Measurements from ENCODE around the gene FGF22. TPM values are rescaled to one million over a fixed set of nuclear protein-coding genes. Genes with fewer than 3 reads are reported as not detected.
"Not testable (repeated sequence)": the region's sequence is repeated elsewhere in the genome, so short reads cannot be mapped to it uniquely, and the experiment has no call there.

FGF22 gene
- total RNA-seq, 1 donor from 2014 or later = 0.24 TPM

DNA sequence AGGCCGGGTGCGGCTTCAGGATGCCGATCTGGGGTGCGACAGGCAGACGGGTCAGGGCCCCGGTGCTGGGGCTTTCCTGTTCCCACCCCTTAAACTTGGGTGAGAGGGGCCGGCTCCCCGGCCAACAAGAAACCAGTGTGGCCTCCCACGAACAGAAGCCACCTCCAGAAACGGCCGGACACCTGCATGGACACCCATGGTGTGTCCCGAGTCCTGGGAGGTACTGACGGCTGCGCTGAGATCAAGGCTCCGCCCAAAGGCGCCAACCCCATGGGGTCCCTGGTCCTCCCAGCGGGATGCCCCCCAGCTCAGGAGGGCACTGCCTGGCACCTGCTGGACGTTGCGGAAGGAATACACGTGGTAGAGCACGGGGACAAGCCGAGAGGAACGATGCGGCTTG is 17.9 kb upstream of the FGF22 start:
- no peak for DNase-seq (ENCODE audit: low spot score)

DNA sequence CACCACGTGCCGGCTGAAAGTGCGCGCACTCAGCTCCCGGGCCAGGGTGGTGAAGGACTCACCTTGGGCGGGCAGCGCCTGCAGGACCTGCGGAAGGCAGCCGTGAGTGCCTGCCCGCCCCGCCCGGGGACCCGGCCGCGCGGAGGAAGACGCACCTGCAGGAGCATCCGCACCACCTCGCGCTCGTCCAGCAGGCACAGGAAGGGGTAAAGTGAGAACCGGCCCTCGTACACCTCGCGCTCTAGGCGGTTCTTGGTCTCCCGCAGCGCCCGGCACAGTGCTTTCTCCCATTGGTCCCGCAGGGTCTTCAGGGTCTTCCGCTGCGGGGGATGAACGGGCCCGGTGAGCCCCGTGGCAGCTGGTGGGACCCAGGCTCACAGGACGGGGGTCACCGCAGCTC is 17.0 kb upstream of the FGF22 start:
- no peak for DNase-seq (ENCODE audit: low spot score)

DNA sequence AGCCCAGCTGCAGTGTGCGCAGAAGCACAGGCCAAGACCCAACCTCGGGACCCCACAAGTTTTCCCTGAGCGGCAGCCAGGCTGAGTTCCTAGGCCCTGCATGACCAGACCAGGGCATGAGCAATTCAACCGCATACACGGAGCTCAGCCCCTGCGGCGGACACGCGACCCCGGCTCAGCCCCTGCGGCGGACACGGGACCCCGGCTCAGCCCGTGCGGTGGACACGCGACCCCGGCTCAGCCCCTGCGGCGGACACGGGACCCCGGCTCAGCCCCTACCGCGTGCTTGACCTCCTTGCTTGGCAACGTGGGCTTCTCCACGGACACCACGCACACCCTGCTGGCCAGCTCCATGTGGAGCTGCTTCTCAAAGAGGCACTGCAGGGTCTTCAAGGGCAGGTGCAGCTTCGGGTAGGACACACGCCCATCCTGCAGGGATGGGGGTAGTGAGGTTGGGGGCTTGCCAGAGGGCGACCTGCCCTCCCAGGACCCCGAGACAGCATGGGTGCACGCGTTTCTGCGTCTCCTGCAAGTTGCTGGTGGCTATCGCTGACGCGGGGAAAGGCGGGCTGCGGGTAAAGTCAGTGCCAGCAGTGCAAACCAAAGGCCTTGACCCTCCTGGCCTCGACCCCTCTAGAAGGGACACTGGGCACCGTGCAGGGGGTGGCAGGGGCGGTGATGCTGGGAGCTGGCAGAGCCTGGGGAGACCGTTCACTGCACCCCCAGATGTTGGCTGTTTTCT is 16.3 kb upstream of the FGF22 start:
- DNase-seq (ENCODE audit: low spot score) = no peak

DNA sequence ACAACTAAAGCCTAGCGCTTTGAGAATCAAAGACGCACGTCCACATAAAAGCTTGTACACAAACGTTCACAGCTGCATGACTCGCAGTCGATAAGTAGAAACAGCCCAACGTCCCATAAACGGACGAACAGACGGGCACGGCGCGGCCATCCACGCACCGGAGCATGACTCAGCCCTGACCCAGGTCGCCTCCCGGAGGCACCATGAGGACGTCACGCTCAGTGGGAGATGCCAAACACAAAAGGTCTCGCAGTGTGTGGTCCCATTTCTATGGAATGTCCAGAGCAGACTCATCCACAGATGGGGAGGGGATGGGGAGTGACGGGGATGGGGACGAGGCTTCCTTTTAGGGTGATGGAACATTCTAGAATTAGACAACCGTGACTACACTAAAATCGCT is 15.7 kb upstream of the FGF22 start:
- no peak for DNase-seq (ENCODE audit: low spot score)

DNA sequence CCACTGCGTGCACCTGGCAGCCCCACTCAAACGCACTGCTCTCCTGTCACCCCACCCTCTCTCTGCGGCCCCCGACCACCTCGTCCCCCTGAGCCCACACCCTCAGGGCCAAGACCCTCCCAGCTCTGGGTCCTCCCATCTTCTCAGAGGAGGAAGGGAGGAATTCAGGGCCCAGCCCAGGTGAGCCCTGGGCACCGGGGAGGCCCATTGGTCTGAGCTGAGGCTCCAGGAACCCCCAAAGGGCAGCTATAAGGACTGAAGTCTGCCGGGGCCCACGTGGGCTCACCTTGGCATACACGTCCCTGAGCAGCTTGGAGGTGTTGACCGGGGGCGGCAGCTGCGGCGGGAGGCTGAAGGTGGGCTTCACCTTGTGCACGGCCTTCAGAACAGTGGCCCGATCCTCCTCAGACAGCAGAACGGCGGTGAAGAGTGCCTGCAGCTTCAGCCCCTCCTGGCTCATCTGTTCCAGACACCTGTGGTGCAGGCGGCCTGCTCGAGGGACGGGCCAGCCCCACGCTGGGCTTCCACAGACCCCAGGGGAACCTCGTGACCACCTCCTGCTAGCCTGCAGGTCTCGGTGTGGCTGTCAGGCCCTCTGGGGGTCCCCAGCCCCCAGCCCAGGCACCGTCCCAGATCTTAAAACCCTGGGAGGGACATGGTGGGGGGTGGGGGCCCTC is 15.1 kb upstream of the FGF22 start:
- DNase-seq (ENCODE audit: low spot score) = no peak

DNA sequence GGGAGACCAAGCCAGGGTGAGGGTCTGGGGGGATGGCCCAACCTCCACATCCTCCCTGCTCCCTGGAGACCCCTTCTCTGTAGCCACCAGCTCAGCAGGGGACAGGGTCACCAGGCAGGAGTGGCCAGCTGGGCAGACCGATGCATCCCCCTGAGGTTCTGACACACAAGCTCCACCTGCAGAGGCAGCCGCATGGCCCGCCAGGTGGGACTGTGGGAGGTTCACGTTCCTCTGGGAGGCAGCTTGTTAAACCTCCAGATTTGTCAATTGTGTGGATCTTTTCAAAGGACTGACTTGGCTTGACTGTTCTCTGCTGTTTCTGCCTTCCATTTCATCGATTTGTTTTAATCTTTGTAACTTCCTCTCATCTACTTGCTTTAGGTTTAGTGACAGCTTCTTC is 14.4 kb upstream of the FGF22 start:
- DNase-seq (ENCODE audit: low spot score) = no peak

DNA sequence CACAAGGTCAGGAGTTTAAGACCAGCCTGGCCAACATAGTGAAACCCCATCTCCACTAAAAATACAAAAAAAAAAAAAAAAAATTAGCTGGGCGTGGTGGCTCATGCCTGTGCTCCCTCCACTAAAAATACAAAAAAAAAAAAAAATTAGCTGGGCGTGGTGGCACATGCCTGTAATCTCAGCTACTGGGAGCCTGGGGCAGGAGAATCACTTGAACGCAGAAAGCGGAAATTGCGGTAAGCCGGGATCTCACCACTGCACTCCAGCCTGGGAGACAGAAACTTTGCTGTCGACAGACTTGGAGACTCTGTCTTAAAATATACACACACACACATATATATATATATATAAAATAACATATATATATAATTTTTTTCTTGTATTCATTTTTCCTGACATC is 13.1 kb upstream of the FGF22 start:
- not testable (repeated sequence) for DNase-seq (ENCODE audit: low spot score)

DNA sequence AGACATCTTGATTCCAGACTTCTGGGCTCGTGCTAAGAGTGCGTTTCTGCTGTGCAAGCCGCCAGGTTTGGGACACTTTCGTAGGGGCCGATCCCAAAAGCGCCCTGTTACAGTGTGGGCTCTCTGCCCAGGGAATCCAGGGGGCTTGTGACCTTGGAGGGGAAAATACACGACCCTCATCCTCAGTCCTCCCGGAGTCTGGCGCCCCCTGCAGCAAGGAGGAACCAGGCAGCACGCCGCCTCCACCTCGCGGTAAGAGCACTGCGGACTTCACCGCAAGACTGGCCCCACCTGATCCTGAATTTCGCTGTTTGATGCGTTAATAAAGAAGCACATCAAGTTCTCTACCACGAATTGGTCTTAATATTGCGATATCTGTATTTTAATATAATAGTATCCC is 11.5 kb upstream of the FGF22 start:
- no peak for DNase-seq (ENCODE audit: low spot score)

DNA sequence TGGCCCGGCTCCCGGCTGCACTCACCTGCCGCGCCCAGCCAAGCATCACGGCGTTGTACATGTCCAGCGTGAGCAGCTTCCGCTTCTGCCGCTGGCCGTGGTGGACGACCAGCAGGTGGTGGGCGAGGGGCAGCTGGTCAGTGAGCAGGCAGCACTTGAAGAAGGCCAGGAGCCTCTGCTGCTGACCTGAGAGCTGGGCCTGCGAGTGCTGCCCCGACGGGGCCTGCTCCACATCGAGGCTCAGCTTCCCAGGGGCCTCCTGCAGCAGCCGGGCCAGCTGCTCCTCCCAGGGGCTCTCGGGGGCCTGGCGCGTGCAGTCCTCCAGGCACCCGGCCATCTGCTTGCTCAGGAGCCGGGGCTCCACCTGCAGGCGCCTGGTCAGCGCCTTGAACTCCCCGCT is 10.2 kb upstream of the FGF22 start:
- peak; percentile 30 for DNase-seq (ENCODE audit: low spot score)

DNA sequence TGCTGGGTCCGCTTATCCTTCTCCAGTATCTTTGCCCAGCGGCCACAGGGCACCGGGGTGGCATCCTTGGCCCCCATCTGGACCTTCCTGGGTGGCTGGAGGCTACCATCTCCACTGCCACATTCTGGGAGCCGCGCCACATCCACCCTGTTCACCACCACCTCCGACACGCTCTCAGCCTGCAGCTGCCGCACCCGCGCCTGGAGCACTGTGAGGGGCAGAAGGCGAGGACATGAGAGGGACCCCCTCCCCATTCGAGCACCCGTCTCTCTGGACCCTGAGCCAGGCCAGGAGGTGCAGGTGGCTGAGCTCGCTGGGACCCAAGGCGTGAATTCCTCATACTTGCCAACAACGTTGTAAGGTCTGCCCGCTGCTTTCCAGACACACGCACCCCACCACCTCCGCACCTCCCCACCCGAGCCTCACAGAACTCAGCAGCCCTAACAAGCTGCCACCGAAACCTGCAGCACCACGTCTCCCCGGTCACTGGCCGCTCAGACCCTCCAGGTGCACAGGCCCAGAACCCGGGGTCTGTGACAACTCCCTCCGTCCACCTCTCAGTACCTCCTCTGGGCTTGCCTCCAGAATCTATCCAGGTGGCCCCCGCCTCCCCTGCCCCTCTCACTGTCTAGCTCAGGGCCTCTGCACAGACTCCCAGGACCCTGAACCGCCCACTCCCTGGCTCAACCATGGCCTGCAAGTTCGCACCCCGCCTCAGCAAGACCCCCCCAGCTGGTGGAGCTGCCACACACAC is 9.5 kb upstream of the FGF22 start:
- no peak for DNase-seq (ENCODE audit: low spot score)

DNA sequence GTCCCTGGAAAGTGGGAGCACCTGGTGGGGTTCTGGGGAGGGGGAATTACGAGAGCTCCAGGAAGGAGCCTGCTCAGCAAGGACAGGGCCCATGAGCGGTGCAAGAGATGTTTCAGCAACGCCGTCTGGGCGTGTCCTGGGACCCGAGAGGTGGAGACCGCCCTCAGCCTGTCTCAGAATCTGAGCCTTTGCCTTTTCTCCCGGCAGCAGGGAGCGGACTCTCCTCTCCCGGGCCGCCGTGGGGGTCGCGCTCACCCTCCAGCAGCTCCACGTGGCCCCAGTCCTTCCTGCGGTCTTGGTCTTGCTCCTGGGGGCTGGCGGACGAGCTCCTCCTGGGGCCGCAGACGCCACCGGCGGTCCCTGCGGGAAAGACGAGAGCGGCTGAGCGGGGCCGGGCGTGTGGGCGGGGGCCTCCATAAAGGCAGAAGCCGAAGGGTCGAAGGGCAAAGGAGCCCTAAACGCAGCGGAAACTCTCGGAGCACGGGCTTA is 7.1 kb upstream of the FGF22 start:
- DNase-seq (ENCODE audit: low spot score) = peak; percentile 46

DNA sequence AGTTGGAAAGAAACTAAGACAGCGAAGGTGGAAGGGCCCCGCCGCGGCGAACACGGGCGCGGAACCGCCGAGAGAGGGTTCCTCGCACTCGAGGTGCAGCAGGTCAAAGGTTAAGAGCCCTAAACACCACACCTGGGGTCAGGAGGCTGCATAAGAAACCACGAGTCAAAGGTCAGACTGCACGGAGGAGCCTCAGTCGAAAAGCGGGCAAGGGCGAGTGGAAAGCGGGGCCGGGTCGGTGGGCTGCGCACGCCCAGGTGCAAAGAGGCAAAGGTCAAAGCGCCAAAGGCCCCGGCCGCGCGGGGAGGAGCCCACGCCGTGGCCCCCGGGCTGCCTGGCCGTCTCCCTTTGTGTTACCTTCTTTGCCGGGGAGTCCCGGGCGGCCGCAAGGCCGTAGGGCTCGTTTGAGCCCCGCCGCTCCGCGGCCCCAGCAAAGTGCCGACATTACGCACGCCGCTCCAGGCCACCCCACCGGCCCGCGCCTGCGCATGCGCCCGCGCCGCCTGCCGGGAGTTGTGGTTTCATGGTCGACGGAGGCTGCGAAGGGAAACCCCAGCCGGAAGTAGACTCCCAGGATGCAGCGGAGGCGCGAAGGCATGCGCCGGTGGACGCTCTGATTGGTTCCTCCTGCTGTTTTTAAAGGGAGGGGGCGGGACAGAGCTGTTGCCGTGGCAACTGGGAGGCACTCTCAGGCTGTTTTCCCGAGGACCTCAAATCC is 6.5 kb upstream of the FGF22 start, which contains the start of gene POLRMT:
Gene POLRMT (minus strand): TSS at position 470 of the 718 bp plus-strand sequence. CDS start 25 bp downstream, at position 445.
- DNase-seq (ENCODE audit: low spot score) = peak; percentile 99

DNA sequence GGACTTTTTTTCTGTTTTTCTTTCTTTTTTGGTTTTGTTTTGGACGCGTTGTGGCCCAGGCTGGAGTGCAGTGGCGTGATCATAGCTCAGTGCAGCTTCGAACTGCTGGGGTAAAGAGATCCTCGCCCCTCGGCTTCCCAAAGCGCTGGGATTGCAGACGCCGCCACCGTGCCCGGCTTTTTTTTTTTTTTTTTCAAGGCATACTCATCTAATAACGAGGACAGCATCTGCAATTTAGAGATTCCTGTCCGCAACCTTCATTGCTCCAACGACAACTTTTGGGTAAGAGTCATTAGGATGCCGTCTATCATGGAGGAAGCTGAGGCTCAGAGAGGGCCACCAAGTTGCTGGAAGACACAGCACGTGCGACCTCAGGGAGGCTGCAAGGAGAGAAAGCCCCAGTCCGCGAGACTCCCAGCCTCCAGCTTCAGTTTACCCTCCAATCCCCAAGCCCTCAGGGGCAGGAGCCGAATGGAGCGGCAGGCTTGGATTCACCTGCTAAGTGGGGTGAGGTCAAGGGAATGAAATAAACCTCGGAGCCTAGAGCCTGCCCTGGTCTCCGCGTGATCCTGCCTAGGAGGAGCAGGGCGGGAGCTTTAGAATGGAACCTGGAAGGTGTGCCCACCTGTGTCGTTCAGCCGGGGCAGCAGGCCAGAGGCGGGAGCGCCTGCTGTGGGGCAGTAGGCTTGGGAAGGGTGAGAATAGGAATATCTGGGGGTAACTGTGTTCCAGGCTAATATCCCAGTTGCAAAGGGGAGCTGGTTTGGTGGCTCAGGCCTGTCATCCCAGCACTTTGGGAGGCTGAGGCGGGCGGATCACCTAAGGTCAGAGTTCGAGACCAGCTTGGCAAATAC is 5.7 kb upstream of the FGF22 start:
- no peak for DNase-seq (ENCODE audit: low spot score)

DNA sequence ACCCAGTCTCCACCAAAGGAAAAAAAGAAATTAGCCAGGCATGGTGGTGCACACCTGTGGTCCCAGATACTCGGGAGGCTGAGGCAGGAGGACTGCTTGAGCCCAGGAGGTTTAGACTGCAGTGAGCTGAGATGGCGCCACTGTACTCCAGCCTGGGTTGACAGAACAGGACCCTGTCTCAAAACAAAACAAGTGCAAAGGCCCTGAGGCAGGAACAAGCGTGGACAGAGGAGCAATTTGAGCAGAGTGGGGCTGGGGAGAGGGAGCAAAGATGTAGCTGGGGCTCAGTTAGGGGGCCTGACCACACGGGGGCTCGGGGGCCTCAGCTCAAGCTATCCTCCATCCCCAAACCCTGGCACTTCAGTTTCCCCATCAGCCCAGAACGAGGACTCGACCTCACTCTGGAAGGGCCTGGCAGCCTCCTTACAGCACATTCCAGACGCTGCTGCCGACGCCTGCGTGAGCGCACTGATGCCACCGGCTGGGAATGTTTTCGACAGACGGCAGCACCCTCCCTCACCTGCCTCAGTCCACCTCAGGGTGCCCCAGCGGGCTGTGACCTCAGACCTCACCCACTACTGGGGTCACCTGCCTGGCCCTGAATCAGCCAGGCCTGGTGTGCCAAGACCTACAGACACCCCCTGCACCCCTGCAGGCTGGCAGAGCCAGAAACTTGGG is 4.6 kb upstream of the FGF22 start:
- no peak for DNase-seq (ENCODE audit: low spot score)

DNA sequence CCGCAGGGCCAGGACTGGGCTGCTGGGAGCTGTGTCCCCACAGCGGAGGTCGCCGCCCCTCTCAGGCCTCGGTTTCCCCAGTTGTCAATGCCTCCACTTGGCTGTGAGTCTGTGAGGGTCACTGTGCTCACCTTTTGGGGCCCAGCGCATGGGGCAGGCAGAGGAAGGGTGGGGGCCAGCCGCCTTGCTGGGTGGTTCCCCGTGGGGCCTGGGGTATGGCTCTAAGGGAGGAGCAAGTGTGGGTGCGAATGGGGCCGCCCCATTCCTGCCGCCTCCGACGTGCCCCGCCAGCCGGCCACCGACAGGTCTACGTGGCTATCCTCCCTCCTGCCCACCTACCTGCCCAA is 800 bp upstream of the FGF22 start:
- no peak for DNase-seq (ENCODE audit: low spot score)

DNA sequence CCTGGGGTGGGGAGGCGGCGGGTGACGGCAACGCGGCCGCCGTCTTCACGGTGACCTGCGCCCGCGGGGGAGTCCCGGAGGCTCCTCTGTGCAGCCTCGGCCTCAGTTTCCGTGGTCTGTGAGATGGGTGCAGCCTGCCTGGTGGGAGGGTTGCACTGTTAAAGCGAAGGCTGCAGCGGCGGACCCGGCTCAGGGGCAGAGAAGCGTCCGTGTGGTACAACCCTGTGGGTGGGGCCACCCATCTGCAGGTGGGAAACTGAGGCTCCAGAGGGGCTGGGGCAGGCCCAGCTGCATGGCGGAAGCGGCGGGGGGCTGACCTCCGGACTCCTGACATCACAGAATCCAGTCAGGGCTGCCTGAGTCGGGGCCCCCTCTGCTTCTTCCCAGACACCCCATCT is 481 bp downstream of the FGF22 start:
- no peak for DNase-seq (ENCODE audit: low spot score)

DNA sequence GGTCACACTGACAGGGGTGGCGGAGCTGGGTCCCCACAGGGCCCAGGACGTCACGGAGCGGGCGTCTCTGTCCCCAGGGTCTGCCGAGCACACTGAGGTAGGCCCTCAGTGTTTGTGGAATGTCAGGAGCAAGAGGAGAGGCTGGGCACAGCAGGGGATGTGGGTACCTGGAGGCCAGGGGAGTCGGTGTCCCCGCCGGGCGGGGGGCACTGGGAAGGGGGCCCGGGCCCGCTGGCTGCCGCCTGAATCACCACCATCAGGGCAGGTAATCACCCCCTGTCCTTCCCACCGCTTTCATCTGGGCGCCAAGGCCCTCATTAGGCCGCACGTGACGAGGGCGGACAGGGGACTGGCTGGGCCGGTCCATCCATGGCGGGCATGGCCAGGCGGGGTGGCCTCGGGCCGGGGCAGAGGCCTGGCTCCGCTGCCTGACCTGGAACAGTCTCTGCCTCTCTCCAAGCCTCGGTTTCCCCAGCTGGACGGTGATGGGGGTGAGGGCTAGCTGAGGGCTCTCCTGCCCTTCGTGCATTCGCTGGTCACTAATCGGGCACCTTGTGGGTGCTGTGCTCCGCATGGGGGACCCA is 1.0 kb downstream of the FGF22 start:
- DNase-seq (ENCODE audit: low spot score) = no peak

DNA sequence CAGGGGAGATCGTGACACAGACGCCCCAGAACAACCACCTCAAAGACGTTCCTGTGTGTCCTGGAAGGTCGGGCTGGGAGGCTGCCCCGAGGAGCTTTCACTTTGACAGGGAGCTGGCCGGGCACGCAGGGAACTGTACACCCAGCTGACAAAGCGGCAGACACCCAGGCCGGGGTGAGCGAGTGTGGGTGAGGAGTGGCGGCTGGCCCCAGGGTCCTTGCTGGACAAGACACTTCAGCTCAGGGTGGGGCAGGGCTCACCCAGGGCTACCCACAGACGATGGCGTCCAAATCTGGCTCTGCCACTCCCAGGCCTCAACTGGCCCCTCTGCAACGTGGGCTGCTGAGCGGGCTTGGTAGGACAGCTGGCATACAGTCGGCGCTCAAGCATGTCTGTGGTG is 2.0 kb downstream of the FGF22 start:
- no peak for DNase-seq (ENCODE audit: low spot score)

DNA sequence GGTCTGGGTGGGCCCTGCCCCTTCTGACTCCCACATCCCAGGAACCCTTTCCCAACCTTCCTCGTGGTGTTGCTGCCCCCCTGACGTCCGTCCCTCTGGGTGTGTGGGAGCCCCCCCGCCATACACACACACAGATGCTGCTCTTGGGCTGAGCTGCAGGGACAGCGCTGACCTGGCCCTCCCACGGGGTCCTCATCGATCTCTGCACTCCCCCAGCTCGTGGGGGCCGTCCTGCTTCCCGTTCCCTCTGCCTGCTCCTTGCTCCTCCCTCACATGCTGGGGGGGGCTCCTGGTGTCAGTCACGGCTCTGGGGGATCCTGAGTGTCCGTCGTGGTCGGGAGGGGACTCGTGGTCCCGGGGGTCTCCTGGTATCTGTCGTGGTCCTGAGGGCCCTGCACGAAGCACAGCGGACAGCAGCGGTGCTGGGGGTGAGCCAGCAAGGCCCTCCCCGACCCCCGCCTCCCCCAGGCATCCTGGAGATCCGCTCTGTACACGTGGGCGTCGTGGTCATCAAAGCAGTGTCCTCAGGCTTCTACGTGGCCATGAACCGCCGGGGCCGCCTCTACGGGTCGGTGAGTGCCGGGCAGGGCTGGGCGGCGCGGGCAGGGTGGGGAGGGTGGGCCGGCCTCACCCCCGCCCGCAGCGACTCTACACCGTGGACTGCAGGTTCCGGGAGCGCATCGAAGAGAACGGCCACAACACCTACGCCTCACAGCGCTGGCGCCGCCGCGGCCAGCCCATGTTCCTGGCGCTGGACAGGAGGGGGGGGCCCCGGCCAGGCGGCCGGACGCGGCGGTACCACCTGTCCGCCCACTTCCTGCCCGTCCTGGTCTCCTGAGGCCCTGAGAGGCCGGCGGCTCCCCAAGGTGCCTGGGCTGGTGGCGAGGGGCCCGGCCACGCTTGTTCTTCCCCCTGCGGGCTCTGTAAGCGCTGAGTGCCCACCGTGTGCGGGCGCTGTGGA is 3.4 kb downstream of the FGF22 start:
- no peak for DNase-seq (ENCODE audit: low spot score)
